GM15510 (cell line): Measurements from ENCODE around the gene SND1.
A peak's percentile ranks its signal among the peaks of the same experiment; 100 is the strongest.

Experiments
- POLR2A ChIP-seq: IDR thresholded peaks from 3 replicates; pipeline ENCODE4 v1.6.1; 2011; ENCODE audit warnings: borderline replicate concordance; ENCODE audit not compliant: insufficient read length; ENCODE audit errors: extremely low read depth

Gene SND1

GRCh38 chr7:127651556-127652332 lies at the start of gene SND1:
TSS of gene SND1 (plus strand) at chr7:127652194. CDS start at chr7:127652374, 180 bp downstream.
- peak; percentile 76 for TF ChIP-seq POLR2A

DNA sequence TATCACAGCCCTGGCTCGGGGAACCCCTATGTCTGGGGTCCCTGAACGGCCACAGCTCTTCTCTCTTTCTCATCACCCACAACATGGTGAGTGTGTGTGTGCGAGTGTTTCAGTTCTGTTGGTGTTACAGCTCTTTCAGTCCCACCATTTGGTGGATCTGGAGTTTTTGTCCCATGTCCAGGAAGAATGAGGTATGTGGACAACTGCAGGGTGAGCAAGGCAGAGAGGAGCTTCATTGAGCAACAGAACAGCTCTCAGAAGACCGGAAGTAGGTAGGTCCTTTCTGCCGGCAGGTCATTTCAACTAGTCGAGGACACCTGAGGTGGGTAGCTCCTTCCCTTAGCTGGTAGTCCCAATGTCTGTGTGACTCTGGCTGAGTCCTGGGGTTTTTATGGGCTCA lies 43.5 kb upstream of the SND1 start:
- no peak for TF ChIP-seq POLR2A

DNA sequence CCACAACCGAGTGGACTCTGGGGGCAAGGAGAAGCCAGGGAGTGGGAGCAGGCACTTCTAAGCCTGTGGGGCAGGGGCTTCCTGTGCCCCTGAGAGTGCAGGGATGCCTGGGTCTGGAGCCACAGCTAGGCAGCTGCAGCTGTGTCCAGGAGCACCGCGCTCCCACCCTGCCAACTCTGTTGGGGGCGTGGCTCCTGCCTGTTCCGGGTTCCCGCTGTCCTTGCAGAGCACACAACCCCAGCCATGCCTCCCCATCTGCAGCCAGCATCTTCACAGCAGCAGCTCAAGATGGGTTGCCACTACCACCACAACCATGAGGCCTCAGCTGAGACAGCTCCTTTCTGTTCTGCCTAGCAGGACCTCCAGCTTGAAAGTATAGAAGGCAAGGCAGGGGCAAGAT lies 42.7 kb upstream of the SND1 start:
- no peak for TF ChIP-seq POLR2A

GRCh38 chr7:127612263-127612662 lies 39.7 kb upstream of the SND1 start:
- TF ChIP-seq POLR2A: no peak

DNA sequence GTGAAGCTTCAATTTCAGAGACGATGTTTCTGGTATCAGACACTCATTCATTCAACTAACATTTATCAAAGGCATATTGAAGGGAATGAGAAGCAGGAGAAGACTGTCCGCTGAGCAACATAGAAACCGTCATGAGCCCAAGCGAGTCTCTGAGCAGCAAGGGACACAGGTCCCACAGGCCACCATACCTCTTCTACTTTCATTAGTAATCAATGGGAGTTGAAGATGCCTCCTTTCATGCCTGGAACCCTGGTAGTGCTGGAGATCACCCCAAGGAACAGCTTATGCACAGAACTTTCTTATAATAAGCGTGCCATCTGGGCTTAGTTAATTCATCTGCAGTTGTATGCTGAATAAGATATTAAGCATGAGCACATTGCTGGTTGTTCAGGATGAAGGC lies 35.3 kb upstream of the SND1 start:
- no peak for TF ChIP-seq POLR2A

DNA sequence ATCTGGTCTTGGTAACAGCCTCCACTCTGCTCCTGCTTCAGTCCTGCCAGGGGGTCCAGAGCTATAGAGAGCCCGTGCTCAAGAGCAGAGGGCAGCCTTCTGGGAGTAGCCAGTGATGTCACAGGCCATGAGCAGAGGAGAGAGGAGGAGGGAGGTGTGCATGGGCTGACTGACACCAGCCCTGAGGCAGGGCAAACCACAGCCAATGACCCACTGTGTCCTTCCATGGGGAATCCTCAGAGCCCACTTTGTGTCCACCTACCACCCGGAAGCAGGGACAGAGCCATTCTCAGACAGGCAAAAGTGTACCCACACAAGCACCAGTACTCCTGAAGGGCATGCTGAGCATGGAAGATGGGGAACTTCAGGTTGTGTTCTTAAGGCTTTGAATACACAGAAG lies 34.0 kb upstream of the SND1 start, which contains the start of gene PAX4:
PAX4 (minus strand) TSS at position 101 of the 400 bp plus-strand sequence. CDS start 2,214 bp downstream, outside the sequence.
- TF ChIP-seq POLR2A: no peak

DNA sequence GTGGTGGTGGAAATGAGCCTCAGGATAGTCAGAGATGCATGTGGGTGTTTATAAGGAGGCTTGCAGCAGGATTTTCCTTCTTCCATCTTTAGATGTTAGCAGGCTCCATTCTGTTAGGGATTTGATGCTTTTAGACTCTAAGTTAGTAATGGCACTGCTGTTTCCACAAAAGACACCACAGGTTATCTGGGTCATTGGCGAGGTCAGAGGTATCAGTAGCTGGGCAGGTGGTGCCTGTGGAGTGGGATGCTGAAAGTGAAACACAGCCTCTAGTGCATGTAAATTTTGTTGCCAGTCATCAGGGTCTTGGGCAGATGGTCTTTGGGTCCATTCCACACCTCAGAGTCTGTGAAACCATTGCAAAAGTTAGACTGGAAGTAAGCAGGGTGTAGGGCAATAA lies 33.2 kb upstream of the SND1 start:
- no peak for TF ChIP-seq POLR2A

DNA sequence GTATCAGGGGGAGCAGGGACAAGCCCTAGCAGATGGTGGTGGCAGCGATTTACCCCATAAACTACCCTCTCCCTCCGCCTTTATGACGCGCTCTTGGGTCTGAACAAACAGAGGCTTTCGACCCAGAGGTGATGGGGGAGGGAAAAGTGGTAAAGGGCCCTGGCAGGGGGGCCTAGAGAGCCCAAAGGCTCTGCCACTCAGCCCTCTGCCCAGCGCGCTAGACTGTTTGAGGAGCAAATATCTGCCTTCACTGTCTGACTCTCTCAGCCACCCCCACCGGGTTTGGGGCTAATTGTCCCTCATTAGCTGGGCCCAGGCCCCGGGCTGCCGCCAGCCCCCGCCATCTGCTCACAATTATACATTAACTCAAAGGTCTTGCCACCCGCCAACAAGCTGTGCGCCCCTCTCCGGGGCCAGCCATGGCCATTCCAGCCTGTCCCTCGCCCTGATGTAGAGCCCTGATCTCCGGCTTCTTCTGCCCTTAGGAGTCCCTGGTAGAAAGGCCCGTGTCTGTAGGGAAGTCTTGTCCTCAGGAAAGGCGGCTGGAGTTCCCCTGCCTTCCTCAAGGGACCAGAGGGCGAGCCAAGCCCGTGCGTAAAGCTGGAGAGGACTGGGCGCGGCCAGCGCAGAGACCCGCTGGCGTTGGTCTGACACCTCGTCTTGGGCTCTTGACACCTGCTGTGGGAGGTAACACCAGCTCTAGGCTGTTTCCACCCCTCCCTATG lies 32.2 kb upstream of the SND1 start:
- no peak for TF ChIP-seq POLR2A

- no peak for TF ChIP-seq POLR2A
These were observed 31.4 kb upstream of the SND1 start for GRCh38 chr7:127620406-127621233.

DNA sequence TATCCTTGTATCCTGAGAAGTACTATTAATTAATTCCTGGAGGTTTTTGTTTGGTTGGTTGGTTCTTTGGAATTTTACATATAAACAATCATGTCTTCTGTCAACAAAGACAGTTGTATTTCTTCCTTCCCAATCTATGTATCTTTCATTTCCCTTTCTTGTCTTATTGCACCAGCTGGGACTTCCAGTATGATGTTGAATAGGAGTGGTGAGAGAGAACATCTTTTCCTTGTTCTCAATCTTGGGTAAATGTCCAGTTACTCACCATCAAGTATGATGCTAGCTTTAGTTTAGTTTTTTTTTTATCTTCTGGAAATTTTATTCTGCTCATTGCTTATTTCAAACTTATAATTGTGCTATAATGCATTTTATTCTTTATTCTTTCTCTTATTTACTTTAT lies 26.7 kb upstream of the SND1 start:
- no peak for TF ChIP-seq POLR2A

GRCh38 chr7:127628445-127628844 lies 23.5 kb upstream of the SND1 start:
- TF ChIP-seq POLR2A: no peak

DNA sequence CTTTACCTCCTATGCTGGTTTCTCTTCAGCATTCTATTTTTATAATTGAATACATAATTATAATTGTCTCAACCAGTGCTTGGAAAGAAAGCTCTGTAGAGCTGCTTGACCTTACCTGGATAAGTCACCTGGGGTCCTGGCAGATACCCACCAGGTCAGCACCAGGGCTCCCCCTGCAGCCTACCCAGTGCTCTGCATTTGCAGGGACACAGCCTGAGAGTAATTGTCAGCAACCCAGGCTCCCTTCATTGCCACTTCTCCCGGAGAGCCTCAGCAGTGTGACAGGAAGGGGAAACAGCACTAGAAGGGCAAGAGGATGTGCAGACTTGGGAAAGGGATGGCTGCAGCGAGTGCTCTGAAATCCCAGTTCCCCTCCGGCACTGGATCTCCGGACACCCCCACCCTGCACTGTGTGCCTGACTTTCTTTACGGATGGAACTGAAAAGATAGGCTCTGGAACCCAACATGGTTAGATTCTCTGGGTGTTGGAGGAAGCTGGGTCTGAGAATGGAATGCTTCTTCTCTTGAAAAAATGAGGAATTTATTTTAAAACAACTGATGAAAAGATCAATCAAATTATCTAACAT lies 22.6 kb upstream of the SND1 start:
- TF ChIP-seq POLR2A: no peak

- no peak for TF ChIP-seq POLR2A
These were observed 19.6 kb upstream of the SND1 start for GRCh38 chr7:127632276-127632910.

DNA sequence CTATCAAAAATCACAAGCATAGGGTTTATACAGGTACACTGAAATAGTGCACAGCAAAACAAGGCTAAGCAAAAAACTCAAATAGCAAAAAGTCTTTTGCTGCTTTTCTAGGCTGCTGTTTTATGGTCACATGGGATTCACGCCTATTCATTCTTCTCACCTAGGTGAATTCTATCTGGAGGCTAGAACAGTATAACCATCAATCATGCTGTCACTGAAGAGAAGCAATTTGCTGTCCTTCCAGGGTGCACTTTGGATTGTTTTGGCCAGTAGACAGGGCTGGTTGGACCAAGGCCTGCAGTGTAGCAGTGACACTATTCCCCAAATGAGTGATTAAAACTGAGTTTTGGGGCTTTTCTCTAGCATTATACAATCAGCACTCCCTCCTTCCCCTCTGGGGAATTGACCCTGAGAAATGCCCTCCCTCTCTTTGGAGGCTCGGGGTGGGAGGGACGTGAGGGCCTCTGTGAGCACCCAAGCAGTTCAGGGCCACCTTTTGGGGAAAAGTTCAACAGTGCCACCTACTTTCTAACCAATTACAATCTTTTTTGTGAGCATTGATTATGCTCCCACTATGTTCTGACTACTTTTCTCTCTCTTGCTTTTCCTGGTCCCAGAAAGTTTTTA lies 16.2 kb upstream of the SND1 start:
- no peak for TF ChIP-seq POLR2A
